Inferior parietal cortex (tissue), 1 donor: ENCODE data around the gene MIPOL1.

Experiments
- DNase-seq: peaks from one replicate; pipeline ENCODE4 v3.0.0-alpha.2; 2016; ENCODE audit errors: extremely low spot score

Gene MIPOL1

DNA sequence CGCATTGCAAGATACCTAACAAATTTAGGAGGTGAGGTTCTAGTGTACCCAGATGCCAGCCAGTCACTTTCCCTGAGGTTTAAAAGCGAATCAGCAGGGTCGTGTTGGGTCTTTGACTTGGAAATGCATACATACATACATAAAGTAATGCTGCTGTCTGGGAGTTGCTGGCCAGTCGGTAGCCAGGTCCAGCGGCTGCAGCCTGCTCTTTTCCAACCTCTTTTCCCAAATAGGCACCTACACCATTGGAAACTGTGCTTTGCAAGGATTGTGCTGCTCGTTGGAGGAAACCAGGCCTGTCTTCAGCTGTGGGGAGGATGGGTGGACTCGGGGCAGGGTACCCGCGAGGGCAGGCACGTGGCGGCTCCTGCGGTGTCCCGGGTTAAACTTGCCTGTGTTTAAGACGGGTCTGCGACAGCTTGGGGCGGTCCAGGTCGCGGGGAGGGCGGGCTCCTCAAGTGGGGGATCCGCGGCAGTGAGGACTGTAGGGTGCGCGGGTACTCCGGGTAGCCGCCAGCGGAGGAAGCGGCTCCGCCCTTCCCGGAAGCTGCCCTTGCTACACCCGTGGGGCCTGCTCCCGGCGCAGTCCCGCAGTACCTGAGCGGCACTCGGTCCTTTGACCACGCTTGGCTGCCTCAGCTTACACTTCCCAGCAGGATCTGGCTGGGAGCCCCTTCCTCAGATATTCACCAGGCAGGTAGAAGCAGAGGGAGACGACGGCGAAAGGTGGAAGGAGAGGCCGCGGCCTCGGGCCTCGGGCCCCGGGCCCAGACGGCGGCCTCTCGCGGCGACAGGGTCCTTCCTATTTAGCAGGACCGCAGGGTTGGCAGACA is 400.4 kb downstream of the MIPOL1 start:
- no peak for DNase-seq

DNA sequence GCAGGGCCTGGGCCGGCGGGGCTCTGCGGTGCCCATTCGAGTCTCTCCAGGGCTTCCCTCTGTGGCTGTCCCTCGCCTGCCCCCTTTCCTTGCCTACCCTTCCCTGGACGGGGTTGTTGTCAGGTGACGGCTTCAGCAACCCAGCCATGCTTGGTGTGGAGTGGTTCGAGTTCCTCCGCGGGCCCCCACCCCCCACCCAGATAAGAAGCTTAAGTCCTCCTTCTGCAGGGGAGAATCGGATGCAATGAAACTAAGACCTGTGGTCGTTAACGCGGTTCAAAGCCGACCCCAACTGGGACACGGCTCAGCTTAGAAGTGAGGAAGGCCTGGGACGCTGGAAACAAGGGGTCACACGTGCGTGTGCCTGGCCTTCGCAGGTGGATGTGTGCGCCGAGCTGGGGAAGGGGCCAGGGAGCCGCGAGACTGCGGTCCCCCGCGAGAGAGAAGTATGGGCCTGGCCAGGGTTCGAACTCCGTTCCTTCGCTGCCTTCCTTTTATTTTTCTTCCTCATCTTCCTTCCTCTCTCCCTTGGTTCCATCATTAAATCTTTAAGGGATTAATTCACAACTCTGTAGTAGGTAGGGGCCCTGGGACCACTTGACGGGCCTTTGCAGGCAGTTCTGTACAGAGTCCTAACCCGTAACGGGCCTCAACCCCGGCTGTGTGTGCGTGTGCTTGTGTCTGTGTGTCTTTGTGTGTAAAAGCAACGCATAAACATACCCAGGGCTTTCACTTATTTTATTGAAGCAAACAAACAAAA is 401.2 kb downstream of the MIPOL1 start:
- DNase-seq: no peak

DNA sequence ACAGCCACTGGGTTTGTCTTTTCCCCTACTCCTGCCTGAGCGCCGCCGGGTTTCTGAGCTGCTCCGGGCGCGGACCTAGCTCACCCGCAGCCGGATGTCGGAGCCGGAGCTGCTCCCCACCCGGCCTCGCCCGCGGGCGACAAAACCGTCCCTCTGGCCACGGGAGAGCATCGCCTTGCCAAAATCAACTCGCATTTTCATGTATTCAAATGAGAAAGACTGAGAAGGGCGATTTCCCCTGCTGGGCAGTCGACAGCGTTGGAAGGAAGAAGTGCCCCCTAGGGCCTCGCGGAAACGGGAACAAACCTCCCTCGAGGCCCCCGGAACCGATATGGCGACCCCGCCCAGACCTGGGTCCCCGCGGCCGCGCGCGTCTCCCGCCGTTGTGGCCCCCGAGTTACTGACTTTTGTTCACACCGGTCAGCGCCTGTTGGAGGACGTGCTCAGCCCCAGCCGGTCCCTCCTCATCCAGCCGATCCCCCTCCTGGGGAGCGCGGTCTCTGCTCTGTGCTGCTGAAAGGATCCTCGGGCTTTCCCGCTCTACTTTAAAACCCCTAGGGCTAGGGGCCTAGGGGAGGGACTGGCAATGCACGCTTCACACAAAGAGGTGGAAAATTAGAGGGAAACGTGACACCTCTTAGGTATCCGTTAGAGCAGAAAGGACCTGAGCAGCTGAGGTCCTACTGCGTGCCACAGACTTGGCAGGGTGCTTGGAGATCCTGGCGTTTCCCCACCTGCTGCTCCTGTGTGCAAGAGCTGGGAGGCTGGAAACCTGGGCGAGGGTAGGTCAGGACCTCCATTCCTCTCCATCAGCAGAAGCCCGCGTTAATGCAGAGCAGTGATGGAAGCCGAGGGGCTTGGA is 402.0 kb downstream of the MIPOL1 start:
- no peak for DNase-seq

DNA sequence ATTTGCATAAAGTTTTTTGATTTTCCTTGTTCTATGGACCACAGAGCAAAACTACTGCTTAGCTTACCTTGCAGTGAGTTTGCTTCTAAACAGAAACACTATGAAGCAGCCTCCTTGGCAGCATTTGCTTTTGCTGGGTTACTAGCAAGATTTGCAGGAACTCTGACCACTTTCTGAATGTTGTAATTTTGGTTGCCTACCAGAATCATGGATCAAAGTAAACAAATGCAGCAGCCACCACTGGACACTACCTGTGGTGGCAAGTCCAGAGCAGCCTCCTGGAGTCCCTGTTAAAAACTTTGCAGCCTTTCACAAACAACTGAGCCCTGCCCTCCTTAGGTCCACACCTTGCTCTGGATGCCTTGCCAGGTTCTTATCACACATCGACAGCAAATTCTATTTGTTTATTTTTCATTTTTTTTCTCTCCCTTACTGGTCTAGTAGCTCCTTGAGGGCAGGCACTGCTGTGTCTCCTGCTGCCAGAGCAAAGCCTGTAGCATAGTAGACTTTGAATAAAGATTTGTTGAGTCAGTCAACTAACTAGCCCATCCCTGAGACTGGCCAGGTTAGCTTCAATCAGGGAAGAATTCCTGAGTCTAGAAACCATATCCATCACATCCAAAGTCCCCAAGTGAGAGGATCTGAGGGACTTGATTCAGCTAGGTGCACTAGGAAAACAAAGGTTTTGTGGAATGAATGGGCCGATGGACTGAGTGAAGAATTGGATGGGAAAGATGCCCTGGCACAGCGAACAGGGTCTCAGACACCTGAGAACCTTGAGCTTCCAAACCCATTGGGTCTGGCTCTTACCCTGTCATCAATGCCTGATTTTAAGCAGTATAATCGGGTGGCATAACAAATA is 403.4 kb downstream of the MIPOL1 start:
- DNase-seq: no peak

DNA sequence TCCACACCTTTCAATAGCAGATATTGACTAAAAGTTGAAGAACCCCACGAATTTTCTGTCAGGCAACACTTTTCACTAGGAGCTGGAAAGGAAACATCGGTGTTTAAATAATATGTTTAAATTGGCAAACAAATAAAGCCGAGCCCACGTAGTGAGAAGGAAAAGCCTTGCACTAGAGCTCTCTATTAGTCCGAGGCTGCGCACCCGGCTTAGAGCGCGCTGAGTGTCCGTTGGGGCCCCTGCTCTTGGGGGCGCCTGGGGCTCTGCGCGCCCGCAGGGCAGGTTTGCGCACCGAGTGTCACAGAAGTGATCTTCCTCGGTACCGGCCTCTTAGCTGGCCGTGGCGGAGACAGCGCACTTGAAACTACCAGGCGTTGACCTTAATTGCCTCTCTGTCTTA is 404.1 kb downstream of the MIPOL1 start:
- DNase-seq: no peak
